ENCODE results near the gene DEDD.

The DEDD gene

DNA sequence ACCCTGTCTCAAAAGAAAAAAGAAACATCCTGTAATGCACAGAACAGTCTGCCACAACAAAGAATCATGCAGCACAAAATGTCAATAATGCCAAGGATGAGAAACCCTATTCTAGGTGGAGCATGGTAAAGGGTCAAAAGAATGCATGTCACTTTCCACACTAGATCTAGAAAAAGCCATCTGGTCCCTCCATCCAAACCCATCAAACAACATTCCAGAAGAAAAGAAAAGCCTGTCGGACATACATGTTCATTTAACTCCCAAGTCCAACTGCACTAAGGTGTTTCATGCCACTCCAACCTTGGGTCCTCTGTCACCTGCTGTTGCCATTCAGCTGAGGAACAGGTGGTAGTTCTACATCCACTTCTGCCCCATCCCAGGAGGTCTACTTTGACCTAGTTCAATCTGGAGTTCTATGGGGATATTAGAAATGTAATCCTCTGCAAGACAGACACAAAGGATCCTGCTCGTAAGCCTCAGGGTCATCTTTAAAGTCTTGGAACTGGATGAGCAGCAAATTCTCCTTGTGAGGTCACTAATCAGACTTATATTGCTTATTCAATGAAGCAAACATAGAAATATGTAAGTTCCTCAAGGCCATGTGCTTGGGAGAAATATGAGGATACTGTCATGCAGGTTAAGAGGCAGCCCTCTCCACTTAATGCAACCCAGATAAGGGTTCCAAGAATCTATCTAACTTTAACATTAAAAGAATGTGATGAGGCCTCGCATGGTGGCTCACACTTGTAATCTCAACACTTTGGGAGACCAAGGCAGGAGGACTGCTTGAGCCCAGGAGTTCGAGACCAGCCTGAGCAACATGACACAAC lies 3.7 kb downstream of the DEDD start:
- TF ChIP-seq TAF1 (IDR thresholded peaks at IDR 0.05; ENCODE audit: borderline replicate concordance, insufficient read depth, low read length), result no peak
- TF ChIP-seq, protein P1, sequence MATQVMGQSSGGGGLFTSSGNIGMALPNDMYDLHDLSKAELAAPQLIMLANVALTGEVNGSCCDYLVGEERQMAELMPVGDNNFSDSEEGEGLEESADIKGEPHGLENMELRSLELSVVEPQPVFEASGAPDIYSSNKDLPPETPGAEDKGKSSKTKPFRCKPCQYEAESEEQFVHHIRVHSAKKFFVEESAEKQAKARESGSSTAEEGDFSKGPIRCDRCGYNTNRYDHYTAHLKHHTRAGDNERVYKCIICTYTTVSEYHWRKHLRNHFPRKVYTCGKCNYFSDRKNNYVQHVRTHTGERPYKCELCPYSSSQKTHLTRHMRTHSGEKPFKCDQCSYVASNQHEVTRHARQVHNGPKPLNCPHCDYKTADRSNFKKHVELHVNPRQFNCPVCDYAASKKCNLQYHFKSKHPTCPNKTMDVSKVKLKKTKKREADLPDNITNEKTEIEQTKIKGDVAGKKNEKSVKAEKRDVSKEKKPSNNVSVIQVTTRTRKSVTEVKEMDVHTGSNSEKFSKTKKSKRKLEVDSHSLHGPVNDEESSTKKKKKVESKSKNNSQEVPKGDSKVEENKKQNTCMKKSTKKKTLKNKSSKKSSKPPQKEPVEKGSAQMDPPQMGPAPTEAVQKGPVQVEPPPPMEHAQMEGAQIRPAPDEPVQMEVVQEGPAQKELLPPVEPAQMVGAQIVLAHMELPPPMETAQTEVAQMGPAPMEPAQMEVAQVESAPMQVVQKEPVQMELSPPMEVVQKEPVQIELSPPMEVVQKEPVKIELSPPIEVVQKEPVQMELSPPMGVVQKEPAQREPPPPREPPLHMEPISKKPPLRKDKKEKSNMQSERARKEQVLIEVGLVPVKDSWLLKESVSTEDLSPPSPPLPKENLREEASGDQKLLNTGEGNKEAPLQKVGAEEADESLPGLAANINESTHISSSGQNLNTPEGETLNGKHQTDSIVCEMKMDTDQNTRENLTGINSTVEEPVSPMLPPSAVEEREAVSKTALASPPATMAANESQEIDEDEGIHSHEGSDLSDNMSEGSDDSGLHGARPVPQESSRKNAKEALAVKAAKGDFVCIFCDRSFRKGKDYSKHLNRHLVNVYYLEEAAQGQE (IDR thresholded peaks at IDR 0.05; ENCODE audit: insufficient read depth in 1 of 2, low read depth in 2 of 2, low read length in 2 of 2), result no peak
- no peak for TF ChIP-seq FOXP2 (optimal IDR thresholded peaks at IDR 0.05; ENCODE audit: borderline replicate concordance, extremely low read depth, extremely low read length, insufficient read depth)
- no peak for TF ChIP-seq SIN3A (IDR thresholded peaks at IDR 0.05; ENCODE audit: borderline replicate concordance, insufficient read depth, low read length)
- no peak for TF ChIP-seq POLR2AphosphoS5 (IDR thresholded peaks at IDR 0.05; ENCODE audit: low read depth, low read length)

DNA sequence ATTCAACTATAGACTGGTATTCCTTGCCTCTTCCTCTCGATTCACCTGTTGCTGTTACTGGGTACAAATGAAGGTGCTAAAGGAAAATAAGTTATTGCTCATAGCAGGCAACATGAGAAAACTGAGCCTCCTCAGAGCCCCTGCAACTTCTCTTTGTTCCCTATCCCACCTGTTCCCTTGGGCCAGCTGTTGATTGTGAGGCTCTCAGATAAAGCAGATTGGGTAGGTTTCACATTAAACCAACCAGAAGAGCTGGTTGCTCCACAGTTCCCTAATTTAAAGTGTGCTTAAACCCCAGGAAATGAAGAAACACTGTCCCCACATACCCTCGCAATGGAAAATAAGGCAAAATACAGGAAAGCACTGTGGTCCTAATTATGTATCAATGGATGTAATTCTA lies 4.8 kb downstream of the DEDD start:
- TF ChIP-seq, protein P1 (IDR thresholded peaks at IDR 0.05; ENCODE audit: insufficient read depth in 1 of 2, low read depth in 2 of 2, low read length in 2 of 2), result no peak
- no peak for TF ChIP-seq FOXP2 (optimal IDR thresholded peaks at IDR 0.05; ENCODE audit: borderline replicate concordance, extremely low read depth, extremely low read length, insufficient read depth)
- no peak for TF ChIP-seq TAF1 (IDR thresholded peaks at IDR 0.05; ENCODE audit: borderline replicate concordance, insufficient read depth, low read length)
- TF ChIP-seq SIN3A (IDR thresholded peaks at IDR 0.05; ENCODE audit: borderline replicate concordance, insufficient read depth, low read length), result no peak
- no peak for TF ChIP-seq POLR2AphosphoS5 (IDR thresholded peaks at IDR 0.05; ENCODE audit: low read depth, low read length)

DNA sequence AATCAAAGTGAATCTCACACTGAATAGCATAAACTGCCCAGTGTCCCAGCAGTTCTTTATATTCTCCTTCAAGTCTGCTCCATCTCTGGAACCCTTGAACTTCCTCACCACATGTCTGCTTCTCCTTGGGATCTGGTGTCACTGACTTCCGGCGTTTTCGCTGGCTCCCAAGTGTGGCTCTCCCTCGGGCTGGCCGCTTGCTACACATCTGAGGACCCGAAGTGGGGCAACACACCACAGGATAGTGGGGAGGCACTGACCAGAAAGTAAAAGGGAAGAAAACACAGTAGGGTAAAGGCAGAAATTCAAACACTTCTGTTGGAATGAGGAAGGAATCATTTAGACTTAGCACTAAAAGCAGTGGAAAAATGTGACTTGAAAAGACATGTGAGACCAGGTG lies 9.5 kb downstream of the DEDD start:
- TF ChIP-seq FOXP2 (optimal IDR thresholded peaks at IDR 0.05; ENCODE audit: borderline replicate concordance, extremely low read depth, extremely low read length, insufficient read depth), result no peak
- TF ChIP-seq, protein P1 (IDR thresholded peaks at IDR 0.05; ENCODE audit: insufficient read depth in 1 of 2, low read depth in 2 of 2, low read length in 2 of 2), result no peak
- no peak for TF ChIP-seq TAF1 (IDR thresholded peaks at IDR 0.05; ENCODE audit: borderline replicate concordance, insufficient read depth, low read length)
- no peak for TF ChIP-seq POLR2AphosphoS5 (IDR thresholded peaks at IDR 0.05; ENCODE audit: low read depth, low read length)
- TF ChIP-seq SIN3A (IDR thresholded peaks at IDR 0.05; ENCODE audit: borderline replicate concordance, insufficient read depth, low read length), result no peak

GRCh38 chr1:161121834-161122233 lies 10.6 kb downstream of the DEDD start:
- TF ChIP-seq, protein P1 (IDR thresholded peaks at IDR 0.05; ENCODE audit: insufficient read depth in 1 of 2, low read depth in 2 of 2, low read length in 2 of 2), result no peak
- TF ChIP-seq SIN3A (IDR thresholded peaks at IDR 0.05; ENCODE audit: borderline replicate concordance, insufficient read depth, low read length) (no peak), POLR2AphosphoS5 (IDR thresholded peaks at IDR 0.05; ENCODE audit: low read depth, low read length) (no peak)

All from PFSK-1 (cell line).